Urinary bladder (tissue), 4 donors: ENCODE data around the gene MTX2. TPM values are rescaled to one million over a fixed set of nuclear protein-coding genes. Genes with fewer than 3 reads are reported as not detected.
"Not testable (repeated sequence)": the region's sequence is repeated elsewhere in the genome, so short reads cannot be mapped to it uniquely, and the experiment has no call there.

Experiments
- DNase-seq: peaks from one replicate; pipeline ENCODE4 v3.0.0-alpha.2; 2015; ENCODE audit errors: extremely low spot score
- H3K27ac ChIP-seq: one replicate; pipeline ENCODE4 v1.5.1; 2013; ENCODE audit warnings: low read depth, mild to moderate bottlenecking, moderate library complexity
- H3K36me3 ChIP-seq: one replicate; pipeline ENCODE4 v1.6.1; 2013; ENCODE audit warnings: mild to moderate bottlenecking, moderate library complexity; ENCODE audit not compliant: insufficient read depth
- H3K4me1 ChIP-seq: one replicate; pipeline ENCODE4 v1.6.1; 2013; ENCODE audit warnings: mild to moderate bottlenecking, moderate library complexity; ENCODE audit not compliant: insufficient read depth
- H3K4me3 ChIP-seq: one replicate; pipeline ENCODE4 v1.5.1; 2013; ENCODE audit warnings: low read depth, low read length
- WGBS: extraction: QIAGEN DNeasy Blood & Tissue Kit; methylation state at CpG from one replicate; pipeline ENCODE4 v1.1.7; 2013; 5-methylcytosine and 5-hydroxymethylcytosine counted together
- polyA plus RNA-seq: library from polyadenylated mRNA; stranded (reverse); fragments of 200-250 nt; gene quantifications from one replicate; pipeline ENCODE4 v1.2.3, GENCODE V29; 2013
- total RNA-seq: library from RNA; depleted of rRNA; stranded (reverse); fragments of >200 nt; gene quantifications from one replicate; pipeline ENCODE4 v1.2.3, GENCODE V29; 2014
- donor health status: healthy with polysubstance abuse.
- donor health status: healthy.

MTX2 gene
- total and polyA plus RNA-seq, 2 donors, result 18.3 to 36.6 TPM

DNA sequence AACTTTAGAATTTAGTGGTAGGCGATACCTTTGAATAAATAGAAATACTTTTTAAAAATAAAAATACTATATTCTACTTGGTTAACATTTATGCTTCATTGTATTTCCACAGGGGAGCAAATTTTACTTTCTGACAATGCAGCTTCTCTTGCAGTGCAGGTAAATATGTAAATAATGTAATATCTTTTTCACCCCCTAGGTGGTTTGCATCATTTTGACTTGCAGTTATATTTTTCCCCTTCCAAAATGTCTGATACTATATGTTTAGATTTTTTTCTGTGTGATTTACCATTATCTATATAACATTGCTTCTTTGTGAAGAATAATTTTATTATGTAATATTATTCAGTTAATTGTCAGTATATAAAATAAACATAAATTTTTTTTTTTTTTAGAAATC is 28.5 kb downstream of the MTX2 start:
- 98% methylated on average over 1 of the region's 1 CpG for WGBS
- no peak for DNase-seq
- H3K4me3 ChIP-seq, result no peak overlapping the region

DNA sequence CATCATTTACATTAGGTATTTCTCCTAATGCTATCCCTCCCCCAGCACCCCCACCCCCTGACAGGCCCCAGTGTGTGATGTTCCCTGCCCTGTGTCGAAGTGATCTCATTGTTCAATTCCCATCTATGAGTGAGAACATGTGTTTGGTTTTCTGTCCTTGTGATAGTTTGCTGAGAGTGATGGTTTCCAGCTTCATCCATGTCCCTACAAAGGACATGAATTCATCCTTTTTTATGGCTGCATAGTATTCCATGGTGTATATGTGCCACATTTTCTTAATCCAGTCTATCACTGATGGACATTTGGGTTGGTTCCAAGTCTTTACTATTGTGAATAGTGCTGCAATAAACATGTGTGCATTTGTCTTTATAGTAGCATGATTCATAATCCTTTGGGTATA is 36.8 kb downstream of the MTX2 start:
- H3K27ac ChIP-seq, H3K4me1 ChIP-seq, H3K36me3 ChIP-seq, H3K4me3 ChIP-seq, DNase-seq: not testable (repeated sequence)
- WGBS, result 100% methylated on average over 1 of the region's 1 CpG

More for the DNA sequence above, 28.5 kb downstream of the MTX2 start:
- Histone ChIP-seq H3K4me1 (no peaks in the 10 kb centered on the region), H3K36me3 (no peaks in the 10 kb centered on the region), H3K27ac (no peak overlapping the region)

DNA sequence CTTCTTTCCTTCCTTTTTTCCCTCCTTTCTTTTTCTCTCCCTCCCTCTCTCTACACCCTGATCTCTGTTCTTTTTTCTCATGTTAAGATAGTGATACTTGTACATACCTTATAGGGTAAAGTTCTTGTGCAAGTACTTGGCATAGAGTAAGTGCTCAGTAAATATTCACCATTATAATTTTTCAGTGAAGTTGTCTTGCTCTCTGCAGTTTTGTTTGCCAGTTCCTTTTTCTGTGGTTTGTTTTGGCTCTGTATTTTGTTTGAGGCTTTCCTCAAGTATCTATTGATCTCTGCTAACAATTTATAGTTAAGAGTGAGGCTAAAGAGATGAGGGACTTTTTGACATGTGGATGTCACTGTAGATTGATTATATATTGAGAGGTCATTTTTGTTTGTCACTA is 48.0 kb downstream of the MTX2 start:
- H3K4me3 ChIP-seq, result no peak overlapping the region
- H3K27ac ChIP-seq, result no peak overlapping the region
- no peak for DNase-seq
- H3K36me3 ChIP-seq, result no peaks in the 10 kb centered on the region
- H3K4me1 ChIP-seq, result no peaks in the 10 kb centered on the region

DNA sequence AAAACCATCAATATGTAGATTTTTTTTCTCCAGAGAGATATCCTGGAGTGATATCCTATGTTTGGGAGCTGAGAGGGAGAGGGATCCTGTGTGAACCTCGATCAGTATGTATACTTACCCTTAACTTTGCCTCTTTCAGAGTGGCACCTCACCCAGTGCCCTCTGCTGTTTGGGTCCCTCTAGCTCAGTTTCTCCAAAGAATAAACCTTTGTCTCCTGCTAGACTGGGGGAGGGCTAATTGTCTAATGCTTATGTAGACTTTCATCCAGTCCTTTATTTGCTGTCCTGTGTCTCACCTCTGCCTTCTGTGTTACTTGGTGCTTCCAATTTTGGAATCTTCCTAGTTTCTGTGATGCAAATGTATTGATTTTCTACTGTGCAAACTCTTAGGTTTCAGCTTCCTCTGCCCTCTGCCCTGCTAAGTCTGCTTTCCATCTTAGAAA is 48.4 kb downstream of the MTX2 start:
- Histone ChIP-seq H3K27ac (no peak overlapping the region), H3K36me3 (no peaks in the 10 kb centered on the region), H3K4me3 (no peak overlapping the region), H3K4me1 (no peaks in the 10 kb centered on the region)
- no peak for DNase-seq
- 89% methylated on average over 1 of the region's 1 CpG for WGBS

DNA sequence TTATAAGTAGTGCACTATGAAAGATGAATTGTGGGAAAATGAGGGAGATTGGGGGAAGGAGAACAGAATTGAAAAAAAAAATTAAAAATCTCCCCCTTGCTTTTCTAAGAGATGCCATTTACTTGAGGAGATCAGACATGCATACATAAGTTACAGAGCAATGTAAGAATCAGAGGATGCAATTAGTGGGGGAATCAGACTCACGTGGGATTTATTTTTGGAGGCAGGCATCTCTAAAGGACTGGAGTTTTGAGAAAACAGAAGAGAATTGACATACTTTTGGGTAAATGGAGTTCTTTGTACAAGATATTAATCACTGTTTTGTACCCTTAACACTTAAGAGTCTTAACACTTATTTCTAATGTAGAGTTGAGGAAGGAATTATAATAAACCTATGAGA is 52.7 kb downstream of the MTX2 start:
- Histone ChIP-seq H3K4me1 (no peaks in the 10 kb centered on the region), H3K36me3 (no peaks in the 10 kb centered on the region), H3K27ac (no peak overlapping the region), H3K4me3 (no peak overlapping the region)
- WGBS, result 81% methylated on average over 1 of the region's 1 CpG
- no peak for DNase-seq

DNA sequence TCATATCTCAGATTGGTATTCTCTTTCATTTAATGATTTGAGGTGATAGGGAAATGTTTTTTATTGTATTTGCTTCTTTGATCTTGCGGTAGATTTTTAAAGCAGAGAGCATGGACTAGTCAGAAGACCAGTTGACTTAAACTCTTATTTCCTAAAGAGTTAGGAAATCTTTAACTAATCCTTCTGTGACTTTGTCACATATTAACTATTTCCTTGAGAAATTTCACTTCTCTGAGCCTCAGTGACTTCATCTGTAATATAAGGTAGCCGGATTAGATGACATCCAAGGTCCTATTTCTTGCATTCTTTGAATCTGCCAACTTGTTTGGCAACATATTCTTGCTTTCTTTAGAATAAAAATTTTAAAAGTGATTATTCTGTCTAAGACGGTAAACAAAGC is 55.6 kb downstream of the MTX2 start:
- H3K27ac ChIP-seq, result no peak overlapping the region
- DNase-seq, result no peak
- WGBS, result 86% methylated on average over 3 of the region's 3 CpGs
- no peaks in the 10 kb centered on the region for H3K4me1 ChIP-seq
- no peak overlapping the region for H3K4me3 ChIP-seq
- H3K36me3 ChIP-seq, result no peaks in the 10 kb centered on the region

DNA sequence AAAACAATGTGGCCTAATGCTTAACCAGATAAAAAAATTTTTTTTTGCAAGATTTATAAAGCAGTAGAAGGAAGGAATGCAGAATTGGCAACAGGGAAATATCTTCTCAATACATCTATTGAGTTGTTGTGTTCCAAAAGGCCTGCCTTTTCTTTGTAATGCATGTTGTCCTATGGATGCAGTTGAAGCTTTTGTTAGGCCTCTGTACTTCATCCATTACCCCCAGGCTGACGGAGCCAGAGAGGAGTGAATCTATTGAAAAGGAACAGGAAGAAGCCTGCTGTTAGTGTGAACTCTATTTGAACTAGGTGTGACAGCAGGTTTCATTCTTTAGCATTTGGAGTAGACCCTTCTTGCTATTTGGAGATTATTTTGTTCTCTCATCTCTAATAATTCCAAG is 56.5 kb downstream of the MTX2 start:
- Histone ChIP-seq H3K4me3 (no peak overlapping the region), H3K36me3 (no peaks in the 10 kb centered on the region), H3K27ac (no peak overlapping the region), H3K4me1 (no peaks in the 10 kb centered on the region)
- DNase-seq, result no peak
- WGBS, result 81% methylated on average over 1 of the region's 1 CpG

DNA sequence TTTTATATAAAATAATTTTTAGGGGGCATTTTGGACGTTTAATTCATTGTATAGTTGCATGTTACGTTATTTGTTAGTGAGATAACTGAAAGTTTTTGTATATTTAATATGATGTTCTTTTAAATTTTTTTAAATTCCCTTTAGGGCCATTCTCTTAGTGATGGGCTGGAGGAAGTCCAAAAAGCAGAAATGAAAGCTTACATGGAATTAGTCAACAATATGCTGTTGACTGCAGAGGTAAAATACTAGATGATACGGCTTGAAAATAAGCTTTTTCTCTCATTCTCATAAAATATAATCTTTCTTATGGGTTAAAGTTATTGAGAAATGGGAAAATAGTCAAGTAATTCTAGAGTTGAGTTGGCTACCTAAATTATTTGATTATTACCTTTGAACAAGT is 58.9 kb downstream of the MTX2 start:
- 88% methylated on average over 3 of the region's 3 CpGs for WGBS
- DNase-seq, result no peak

DNA sequence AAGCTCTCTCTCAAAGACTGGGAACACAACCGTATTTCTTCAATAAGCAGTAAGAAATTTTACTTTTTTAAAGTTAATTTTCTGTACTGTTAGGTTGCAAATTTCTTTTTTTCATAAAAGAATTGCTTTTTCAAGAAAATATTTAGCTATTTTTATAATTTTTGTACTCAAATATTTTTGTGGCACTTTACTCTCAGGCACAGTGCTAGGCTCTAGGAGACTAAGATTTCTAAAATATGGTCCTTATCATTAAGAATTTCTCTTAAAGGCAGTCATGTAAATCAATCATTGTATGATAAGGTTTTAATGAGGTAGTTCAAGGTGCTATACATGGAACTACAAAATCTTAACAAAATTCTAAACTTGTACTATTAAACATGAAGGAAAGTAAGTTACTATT is 61.4 kb downstream of the MTX2 start:
- WGBS, result 100% methylated on average over 1 of the region's 1 CpG
- H3K4me1 ChIP-seq, result no peaks in the 10 kb centered on the region

More for the DNA sequence above, 58.9 kb downstream of the MTX2 start:
- H3K27ac ChIP-seq, result no peak overlapping the region
- no peaks in the 10 kb centered on the region for H3K36me3 ChIP-seq
- no peaks in the 10 kb centered on the region for H3K4me1 ChIP-seq
- no peak overlapping the region for H3K4me3 ChIP-seq

DNA sequence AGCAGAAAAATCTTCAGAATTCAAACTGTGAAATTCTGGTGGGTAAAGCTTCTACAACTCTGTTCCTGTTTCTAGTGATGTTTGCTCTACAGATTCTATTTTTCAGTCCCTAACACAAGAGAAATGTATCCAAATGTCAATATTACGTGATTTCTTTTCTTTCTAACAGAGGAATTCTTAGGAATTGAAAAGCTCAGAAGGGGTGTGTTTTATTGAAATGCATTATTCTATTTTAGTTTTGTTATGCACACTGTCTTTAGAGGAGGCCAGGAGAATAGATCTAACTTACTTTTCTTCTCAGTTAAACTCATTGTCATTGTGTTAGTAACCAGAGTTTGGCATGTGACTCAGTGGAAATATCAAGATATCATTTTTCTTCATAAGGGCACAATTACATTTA is 62.4 kb downstream of the MTX2 start:
- H3K27ac ChIP-seq, result no peak overlapping the region
- H3K4me1 ChIP-seq, result no peaks in the 10 kb centered on the region
- H3K36me3 ChIP-seq, result no peaks in the 10 kb centered on the region
- DNase-seq, result no peak
- H3K4me3 ChIP-seq, result no peak overlapping the region
- WGBS, result 99% methylated on average over 1 of the region's 1 CpG

More for the DNA sequence above, 61.4 kb downstream of the MTX2 start:
- no peak overlapping the region for H3K4me3 ChIP-seq
- no peaks in the 10 kb centered on the region for H3K36me3 ChIP-seq
- H3K27ac ChIP-seq, result no peak overlapping the region
- DNase-seq, result no peak

DNA sequence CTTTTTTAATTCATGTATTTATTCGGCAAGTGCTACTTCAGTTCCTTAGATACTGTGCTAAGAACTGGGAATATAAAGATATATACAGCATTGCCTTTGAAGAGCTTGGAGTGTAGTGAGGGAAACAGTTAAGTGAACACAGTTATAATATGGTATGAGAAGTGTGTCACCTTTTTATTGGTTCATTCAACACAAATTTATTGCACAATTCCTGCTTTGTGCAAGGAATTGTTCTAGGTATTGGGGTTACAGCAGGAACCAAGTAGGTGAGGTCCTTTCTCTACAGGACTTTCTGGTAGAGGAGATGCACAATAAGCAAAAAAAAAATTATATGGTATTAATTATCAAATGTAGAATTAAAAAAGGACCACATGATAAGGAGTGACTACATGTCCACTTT is 65.5 kb downstream of the MTX2 start:
- no peak for DNase-seq
- H3K4me3 ChIP-seq, result no peak overlapping the region
- WGBS, result 94% methylated on average over 1 of the region's 1 CpG
- no peaks in the 10 kb centered on the region for H3K36me3 ChIP-seq
- no peak overlapping the region for H3K27ac ChIP-seq
- no peaks in the 10 kb centered on the region for H3K4me1 ChIP-seq

DNA sequence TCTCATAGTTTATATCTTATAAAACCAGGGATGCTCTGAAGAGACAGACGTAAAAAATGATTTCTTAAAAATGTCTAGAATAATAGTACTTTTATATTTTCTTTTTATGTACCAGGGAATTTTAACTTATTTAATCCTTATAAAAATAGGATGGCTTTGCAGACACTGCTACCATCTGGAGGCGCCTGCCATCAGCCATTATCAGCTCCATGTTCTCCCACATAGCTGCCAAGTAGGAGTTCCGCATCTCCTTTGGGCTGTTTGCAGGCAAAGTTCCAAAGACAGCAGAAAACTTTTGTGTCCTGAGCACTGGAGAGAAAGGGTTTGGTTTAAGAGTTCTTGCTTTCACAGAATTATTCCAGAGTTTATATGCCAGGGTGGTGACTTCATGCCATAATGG is 69.2 kb downstream of the MTX2 start:
- 41% methylated on average over 3 of the region's 3 CpGs for WGBS
- DNase-seq, result no peak
- Histone ChIP-seq H3K4me1 (no peaks in the 10 kb centered on the region), H3K4me3 (no peak overlapping the region), H3K27ac (no peak overlapping the region), H3K36me3 (no peaks in the 10 kb centered on the region)

DNA sequence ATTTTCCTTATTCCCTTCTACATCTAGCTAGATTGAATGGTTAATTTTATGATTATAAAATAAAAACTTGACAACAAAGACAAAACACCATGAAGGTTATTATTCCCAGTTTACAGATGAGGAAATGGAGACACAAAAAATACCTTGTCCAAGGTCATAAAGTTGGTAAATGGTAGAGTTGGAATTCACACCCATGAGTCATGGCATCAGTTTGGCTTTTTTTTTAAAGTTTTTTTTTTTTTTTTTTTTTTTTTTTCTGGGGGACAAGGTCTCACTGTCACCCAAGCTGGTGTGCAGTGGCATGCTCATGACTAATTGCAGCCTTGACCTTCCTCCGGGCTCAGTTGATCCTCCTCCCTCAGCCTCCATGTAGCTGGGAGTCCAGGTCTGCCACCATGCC is 70.0 kb downstream of the MTX2 start:
- 98% methylated on average over 1 of the region's 1 CpG for WGBS
- Histone ChIP-seq H3K4me3 (no peak overlapping the region), H3K27ac (no peak overlapping the region), H3K4me1 (no peaks in the 10 kb centered on the region), H3K36me3 (no peaks in the 10 kb centered on the region)
- DNase-seq, result no peak

DNA sequence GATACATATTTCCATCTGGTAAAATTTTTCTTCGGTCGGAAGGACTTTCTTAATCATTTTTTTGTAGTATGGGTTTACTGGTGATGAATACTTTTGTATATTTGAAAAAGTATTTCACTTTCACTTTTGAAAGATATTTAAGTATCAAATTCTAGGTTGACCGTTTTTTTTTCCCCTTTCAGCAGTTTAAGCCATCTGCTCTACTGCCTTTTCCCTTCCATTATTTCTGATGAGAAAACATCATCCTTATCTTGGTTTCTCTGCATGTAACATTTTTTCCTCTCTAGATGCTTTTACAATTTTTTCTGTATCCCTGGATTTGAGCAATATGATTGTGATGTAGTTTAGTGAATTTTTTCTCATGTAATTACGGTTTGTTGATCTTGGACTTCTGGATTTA is 87.0 kb downstream of the MTX2 start:
- 84% methylated on average over 4 of the region's 4 CpGs for WGBS
- Histone ChIP-seq H3K4me3 (no peak overlapping the region), H3K4me1 (no peaks in the 10 kb centered on the region), H3K36me3 (no peaks in the 10 kb centered on the region), H3K27ac (no peak overlapping the region)
- DNase-seq, result no peak

DNA sequence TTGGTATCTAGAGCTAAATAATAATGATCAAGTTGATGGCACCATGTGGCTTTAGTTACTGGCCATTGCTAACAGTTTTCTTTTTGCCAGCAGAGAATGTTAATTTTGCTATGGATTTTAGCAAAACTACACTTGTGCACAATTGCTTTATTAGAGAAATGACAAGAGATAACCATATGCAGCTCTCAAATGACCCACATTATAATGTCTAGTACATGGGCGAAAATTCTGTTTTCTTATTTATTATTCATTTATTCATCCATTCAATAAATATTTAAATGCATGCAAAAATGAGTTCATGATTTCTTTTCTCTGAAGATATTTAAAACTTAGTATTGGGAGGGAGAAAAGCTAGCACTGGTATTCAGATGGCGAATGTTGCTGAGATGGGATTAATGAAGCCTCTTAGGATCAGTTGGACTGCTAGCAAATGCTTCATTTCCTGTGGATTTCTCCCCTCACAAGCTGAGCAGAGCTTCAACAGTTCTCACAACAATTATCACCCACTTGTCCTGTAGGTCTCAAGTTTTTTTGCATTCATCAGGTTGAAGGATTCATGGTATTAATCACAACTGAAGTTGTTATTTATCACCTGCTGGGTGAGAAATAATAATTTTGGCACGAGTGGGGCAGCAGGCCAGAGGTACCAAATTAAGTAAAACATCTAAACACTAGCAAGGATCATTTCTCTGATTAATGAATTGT is 95.2 kb downstream of the MTX2 start:
- Histone ChIP-seq H3K36me3 (no peaks in the 10 kb centered on the region), H3K4me3 (no peak overlapping the region), H3K27ac (no peak overlapping the region), H3K4me1 (no peaks in the 10 kb centered on the region)
- no peak for DNase-seq
- WGBS, result 79% methylated on average over 3 of the region's 3 CpGs
